Panc1 (cell line): ENCODE measurements around the gene PRKCA. TPM values are rescaled to one million over a fixed set of nuclear protein-coding genes. Genes with fewer than 3 reads are reported as not detected.

Experiments used
- ATAC-seq: fragments of 200-7000 bp; cut with Tn5 transposase; 2 replicates; pipeline ENCODE4 v1.9.1; 2020; ENCODE audit warnings: mild to moderate bottlenecking, moderate library complexity
- BruUV-seq: library from RNA; stranded (reverse); fragments of 400-500 nt; replicated peaks from 2 replicates; lab custom pipeline; 2021; lab: Mats Ljungman, UMichigan
- CTCF ChIA-PET: fragments of 300-600 bp; sonication (Branson Sonifier 250); formaldehyde crosslinking; loops from one replicate; lab custom pipeline; 2022; ENCODE audit warnings: antibody characterized with exemption; lab: Charles Lee
- POLR2A ChIA-PET: fragments of 300-600 bp; sonication (Branson Sonifier 250); formaldehyde crosslinking; loops from one replicate; lab custom pipeline; 2022; ENCODE audit warnings: antibody characterized with exemption; lab: Charles Lee
- DNase-seq: peaks from one replicate; pipeline ENCODE4 v3.0.0-alpha.2; 2010; ENCODE audit warnings: low read depth, low spot score
- H3K27ac ChIP-seq: 2 replicates; pipeline ENCODE4 v1.5.1; 2011; ENCODE audit warnings: mild to moderate bottlenecking, low read length, inconsistent platforms
- H3K27me3 ChIP-seq: fragments of 200-500 bp; sonication (Bioruptor generic); 2 replicates; pipeline ENCODE4 v1.6.0; 2014; ENCODE audit warnings: low read length, inconsistent platforms; ENCODE audit not compliant: control insufficient read depth, insufficient read depth
- H3K36me3 ChIP-seq: fragments of 200-500 bp; sonication (Bioruptor generic); 2 replicates; pipeline ENCODE4 v1.5.1; 2014; ENCODE audit warnings: inconsistent platforms, mild to moderate bottlenecking, low read length, moderate library complexity; ENCODE audit not compliant: control insufficient read depth, insufficient read depth
- H3K4me1 ChIP-seq: 2 replicates; pipeline ENCODE4 v1.5.1; 2011; ENCODE audit warnings: inconsistent platforms, mild to moderate bottlenecking, low read length, moderate library complexity; ENCODE audit not compliant: control insufficient read depth, insufficient read depth
- H3K4me3 ChIP-seq, 2 experiments: 2 replicates each; pipeline ENCODE4 v1.5.1; 2011 to 2012; ENCODE audit warnings: low read depth in 2 of 2, low read length in 2 of 2, mild to moderate bottlenecking in 2 of 2, inconsistent platforms in 1 of 2, moderate library complexity in 1 of 2
- H3K9me3 ChIP-seq: fragments of 200-500 bp; sonication (Bioruptor generic); 2 replicates; pipeline ENCODE4 v1.5.1; 2014; ENCODE audit warnings: low read depth, mild to moderate bottlenecking, inconsistent platforms, low read length, moderate library complexity; ENCODE audit not compliant: control insufficient read depth, insufficient read depth
- POLR2AphosphoS5 ChIP-seq: IDR thresholded peaks from 2 replicates; pipeline ENCODE4 v1.6.1; 2012; ENCODE audit warnings: mild to moderate bottlenecking, low read depth, low read length, moderate library complexity
- SIN3A ChIP-seq: IDR thresholded peaks from 2 replicates; pipeline ENCODE4 v1.6.1; 2012; ENCODE audit warnings: low read depth, mild to moderate bottlenecking, low read length, moderate library complexity, borderline replicate concordance; ENCODE audit not compliant: insufficient read depth
- TCF7L2 ChIP-seq: IDR thresholded peaks from 2 replicates; pipeline ENCODE4 v1.6.1; 2011; ENCODE audit warnings: mild to moderate bottlenecking, low read depth, low read length, inconsistent platforms
- in situ Hi-C: cut with HindIII; loops from 2 replicates; pipeline ENCODE4 v1.10.0; 2016; ENCODE audit warnings: low sequenced_read_pairs, low pct_unique_long_range_greater_than_20kb
- intact Hi-C: fragments of 100-400 bp; cut with micrococcal nuclease; formaldehyde crosslinking; loops from one replicate; pipeline ENCODE4 v1.10.0; 2022; ENCODE audit not compliant: unreplicated experiment
- total RNA-seq: library from RNA; stranded (reverse); gene quantifications from one replicate; pipeline ENCODE4 v1.2.1, GENCODE V29; 2021; ENCODE audit not compliant: unreplicated experiment
- TF ChIP-seq, protein P1 (sequence below), 2 experiments: IDR thresholded peaks; 2 replicates each; pipeline ENCODE4 v1.6.1; 2011 to 2012; ENCODE audit warnings: low read depth in 2 of 2, control low read depth in 1 of 2, low read length in 1 of 2, mild to moderate bottlenecking in 1 of 2, moderate library complexity in 1 of 2; ENCODE audit not compliant: insufficient read depth in 1 of 2
- TF ChIP-seq, protein P2 (sequence below): fragments of 450-650 bp; IDR thresholded peaks from 2 replicates; pipeline ENCODE4 v1.5.1; 2017; ENCODE audit warnings: mild to moderate bottlenecking

PRKCA gene
- total RNA-seq, 1 experiment from 2014 or later: 53.0 TPM

DNA sequence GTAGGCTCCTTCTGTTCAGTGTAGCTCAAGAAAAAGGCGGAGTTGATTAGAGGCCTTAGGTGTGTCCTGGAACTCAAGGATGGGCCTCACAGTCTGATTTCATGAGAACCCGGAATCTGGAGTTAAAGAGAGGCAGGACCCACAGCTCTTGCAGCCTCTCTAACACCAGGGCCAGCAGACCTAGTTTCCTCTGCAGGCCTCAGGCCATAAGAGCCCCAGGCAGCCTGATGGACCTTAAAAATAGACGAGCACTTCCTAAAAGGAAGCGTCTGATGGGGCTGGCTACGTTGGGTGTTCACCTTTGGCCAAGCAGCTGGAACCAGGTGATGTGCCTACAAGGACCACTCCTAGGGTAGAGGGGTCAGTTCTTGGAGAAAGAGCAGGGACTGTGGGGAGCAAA lies 540.1 kb downstream of the PRKCA start:
- DNase-seq: no peak
- Histone ChIP-seq H3K27ac (no peak overlapping the region), H3K4me1 (no peaks in the 10 kb centered on the region), H3K36me3 (no peaks in the 10 kb centered on the region), H3K27me3 (no peaks in the 10 kb centered on the region), H3K4me3 (no peak overlapping the region), H3K9me3 (no peaks in the 10 kb centered on the region)
- no peak for TF ChIP-seq POLR2AphosphoS5
- TF ChIP-seq TCF7L2: no peak
- no peak for TF ChIP-seq SIN3A
- TF ChIP-seq, protein P1, sequence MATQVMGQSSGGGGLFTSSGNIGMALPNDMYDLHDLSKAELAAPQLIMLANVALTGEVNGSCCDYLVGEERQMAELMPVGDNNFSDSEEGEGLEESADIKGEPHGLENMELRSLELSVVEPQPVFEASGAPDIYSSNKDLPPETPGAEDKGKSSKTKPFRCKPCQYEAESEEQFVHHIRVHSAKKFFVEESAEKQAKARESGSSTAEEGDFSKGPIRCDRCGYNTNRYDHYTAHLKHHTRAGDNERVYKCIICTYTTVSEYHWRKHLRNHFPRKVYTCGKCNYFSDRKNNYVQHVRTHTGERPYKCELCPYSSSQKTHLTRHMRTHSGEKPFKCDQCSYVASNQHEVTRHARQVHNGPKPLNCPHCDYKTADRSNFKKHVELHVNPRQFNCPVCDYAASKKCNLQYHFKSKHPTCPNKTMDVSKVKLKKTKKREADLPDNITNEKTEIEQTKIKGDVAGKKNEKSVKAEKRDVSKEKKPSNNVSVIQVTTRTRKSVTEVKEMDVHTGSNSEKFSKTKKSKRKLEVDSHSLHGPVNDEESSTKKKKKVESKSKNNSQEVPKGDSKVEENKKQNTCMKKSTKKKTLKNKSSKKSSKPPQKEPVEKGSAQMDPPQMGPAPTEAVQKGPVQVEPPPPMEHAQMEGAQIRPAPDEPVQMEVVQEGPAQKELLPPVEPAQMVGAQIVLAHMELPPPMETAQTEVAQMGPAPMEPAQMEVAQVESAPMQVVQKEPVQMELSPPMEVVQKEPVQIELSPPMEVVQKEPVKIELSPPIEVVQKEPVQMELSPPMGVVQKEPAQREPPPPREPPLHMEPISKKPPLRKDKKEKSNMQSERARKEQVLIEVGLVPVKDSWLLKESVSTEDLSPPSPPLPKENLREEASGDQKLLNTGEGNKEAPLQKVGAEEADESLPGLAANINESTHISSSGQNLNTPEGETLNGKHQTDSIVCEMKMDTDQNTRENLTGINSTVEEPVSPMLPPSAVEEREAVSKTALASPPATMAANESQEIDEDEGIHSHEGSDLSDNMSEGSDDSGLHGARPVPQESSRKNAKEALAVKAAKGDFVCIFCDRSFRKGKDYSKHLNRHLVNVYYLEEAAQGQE (IDR thresholded peaks at IDR 0.05; ENCODE audit: insufficient read depth in 1 of 2, low read depth in 2 of 2, low read length in 1 of 2): no peak
- TF ChIP-seq, protein P2, sequence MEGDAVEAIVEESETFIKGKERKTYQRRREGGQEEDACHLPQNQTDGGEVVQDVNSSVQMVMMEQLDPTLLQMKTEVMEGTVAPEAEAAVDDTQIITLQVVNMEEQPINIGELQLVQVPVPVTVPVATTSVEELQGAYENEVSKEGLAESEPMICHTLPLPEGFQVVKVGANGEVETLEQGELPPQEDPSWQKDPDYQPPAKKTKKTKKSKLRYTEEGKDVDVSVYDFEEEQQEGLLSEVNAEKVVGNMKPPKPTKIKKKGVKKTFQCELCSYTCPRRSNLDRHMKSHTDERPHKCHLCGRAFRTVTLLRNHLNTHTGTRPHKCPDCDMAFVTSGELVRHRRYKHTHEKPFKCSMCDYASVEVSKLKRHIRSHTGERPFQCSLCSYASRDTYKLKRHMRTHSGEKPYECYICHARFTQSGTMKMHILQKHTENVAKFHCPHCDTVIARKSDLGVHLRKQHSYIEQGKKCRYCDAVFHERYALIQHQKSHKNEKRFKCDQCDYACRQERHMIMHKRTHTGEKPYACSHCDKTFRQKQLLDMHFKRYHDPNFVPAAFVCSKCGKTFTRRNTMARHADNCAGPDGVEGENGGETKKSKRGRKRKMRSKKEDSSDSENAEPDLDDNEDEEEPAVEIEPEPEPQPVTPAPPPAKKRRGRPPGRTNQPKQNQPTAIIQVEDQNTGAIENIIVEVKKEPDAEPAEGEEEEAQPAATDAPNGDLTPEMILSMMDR: no peak
- in situ Hi-C loops: no loop called here
- no peak for ATAC-seq
- POLR2A ChIA-PET: no interaction called here
- intact Hi-C loops: no loop called here
- CTCF ChIA-PET: no interaction called here
- no TSS peak for BruUV-seq

DNA sequence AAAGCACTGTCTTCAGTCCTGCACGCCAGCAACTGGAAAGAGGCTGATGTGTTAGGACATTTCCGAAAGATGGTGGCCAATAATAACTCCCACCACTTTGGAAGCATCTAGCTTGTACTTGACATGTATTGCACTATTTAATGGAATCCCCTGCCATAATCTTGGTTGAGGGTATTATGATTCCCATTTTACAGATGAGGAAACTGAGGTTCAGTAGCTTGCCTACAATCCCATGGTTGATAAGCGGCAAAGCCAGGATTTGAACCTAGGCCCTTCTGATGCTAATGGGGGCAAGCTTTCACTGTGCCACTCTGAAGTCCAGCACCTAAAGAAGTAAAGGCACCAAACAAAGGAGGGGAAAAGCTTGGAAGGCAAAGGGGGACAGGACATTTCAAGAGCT lies 540.5 kb downstream of the PRKCA start:
- Histone ChIP-seq H3K36me3 (no peaks in the 10 kb centered on the region), H3K9me3 (no peaks in the 10 kb centered on the region), H3K4me3 (no peak overlapping the region), H3K27me3 (no peaks in the 10 kb centered on the region), H3K4me1 (no peaks in the 10 kb centered on the region), H3K27ac (no peak overlapping the region)
- no peak for DNase-seq
- ChIA-PET CTCF (no interaction called here), POLR2A (no interaction called here)
- BruUV-seq: no TSS peak
- ATAC-seq: no peak
- in situ Hi-C loops (no loop called here), intact Hi-C loops (no loop called here)
- TF ChIP-seq, protein P1 (IDR thresholded peaks at IDR 0.05; ENCODE audit: insufficient read depth in 1 of 2, low read depth in 2 of 2, low read length in 1 of 2): no peak
- no peak for TF ChIP-seq POLR2AphosphoS5
- TF ChIP-seq SIN3A: no peak
- no peak for TF ChIP-seq TCF7L2
- TF ChIP-seq, protein P2: no peak
